HG02981 (cell line): ENCODE measurements around the gene TUT7.

Source experiments
- ATAC-seq: cut with Tn5 transposase; IDR thresholded peaks from one replicate; pipeline ENCODE4 v1.9.1; 2021; ENCODE audit warnings: mild to moderate bottlenecking, moderate library complexity; ENCODE audit not compliant: unreplicated experiment

The TUT7 gene

DNA sequence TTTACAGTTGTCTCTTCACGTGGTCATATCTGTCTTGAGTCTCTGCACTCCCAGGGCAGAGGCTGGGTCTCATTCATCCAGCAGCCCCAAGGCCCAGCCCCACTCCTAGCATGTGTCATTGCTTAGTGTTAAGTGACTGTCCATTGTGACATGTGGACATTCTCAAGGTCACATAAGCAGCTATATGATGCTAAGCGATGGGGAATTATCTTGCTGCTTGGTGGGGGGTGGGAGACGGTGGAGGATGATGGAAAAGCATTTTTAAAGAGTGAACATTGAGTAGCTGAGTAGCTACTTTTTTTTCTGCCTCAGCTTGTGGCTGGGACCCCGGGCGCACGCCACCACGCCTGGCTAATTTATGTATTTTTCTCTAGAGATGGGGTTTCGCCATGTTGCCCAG, 94.7 kb downstream of the TUT7 start, which contains the start of gene C9orf153:
Gene C9orf153, minus strand, starts transcription at position 101 of the 400 bp plus-strand sequence. CDS start 30,054 bp downstream, outside the sequence.
- no peak for ATAC-seq

DNA sequence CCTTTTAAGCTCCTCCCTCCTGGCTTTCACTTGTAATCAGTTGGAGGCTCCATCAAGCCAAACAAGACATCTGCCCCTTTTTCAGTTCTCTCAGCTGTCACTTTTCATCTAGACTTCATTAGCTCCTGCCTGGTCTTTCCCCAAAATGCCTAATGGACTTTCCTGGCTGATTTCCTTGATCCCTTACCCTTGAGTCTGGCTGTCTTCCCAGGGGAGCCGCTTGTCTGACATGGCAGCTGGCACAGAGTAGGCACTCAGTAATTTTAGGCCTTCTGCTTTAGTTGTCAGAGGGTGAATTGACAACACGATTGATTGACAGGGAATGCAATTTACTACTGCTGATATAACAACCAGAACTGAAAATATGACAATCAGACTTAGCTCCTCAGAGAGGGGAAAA, 96.8 kb downstream of the TUT7 start:
- ATAC-seq, result no peak

DNA sequence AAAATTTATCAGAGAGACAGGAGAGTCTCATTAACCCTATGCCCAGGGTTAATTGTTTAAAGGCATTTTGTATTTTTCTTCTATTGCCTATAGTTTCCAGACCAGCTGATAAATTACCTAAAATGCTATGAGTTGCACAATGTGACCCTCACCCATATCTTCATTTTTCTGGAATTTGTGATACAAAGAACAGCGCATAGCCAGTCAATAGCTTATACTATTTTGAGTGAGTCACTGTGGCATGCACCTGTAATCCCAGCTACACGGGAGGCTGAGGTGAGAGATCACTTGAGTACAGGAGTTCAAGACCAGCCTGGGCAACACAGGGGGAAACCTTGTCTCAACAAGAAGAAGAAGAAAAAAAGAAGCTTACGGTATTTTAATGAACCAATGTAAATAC, 97.6 kb downstream of the TUT7 start:
- no peak for ATAC-seq

DNA sequence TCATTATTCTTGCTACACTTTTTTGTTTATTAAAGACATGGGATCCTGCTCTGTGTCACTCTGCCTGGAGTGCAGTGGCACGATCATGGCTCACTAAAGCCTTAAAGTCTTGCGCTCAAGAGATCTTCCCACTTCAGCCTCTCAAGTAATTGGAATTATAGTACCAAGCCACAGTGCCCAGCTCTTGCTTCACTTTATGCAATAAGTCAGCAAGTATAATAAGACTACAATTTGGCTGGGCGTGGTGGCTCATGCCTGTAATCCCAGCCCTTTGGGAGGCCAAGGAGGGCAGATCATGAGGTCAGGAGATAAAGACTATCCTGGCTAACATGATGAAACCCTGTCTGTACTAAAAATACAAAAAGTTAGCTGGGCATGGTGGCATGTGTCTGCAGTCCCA, 100.6 kb downstream of the TUT7 start:
- ATAC-seq, result no peak

DNA sequence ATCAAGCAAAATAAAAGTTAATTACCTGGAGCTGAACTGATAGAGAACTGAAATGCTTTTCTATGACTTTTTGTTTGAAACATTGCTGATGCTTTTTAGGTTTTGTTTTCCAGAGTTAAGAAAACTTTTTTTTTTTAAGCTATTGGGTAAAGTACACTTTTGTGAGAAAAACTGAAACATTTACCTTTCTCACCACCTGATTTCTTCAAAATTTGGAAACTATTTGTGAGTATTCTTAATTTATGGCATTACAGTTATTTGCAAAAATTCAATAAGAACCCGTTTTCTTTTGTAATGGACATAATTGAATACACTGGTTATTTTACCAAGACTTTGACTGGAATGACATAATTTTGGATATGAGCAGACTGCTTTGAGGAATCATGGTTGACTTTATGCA, 101.3 kb downstream of the TUT7 start:
- ATAC-seq, result no peak

DNA sequence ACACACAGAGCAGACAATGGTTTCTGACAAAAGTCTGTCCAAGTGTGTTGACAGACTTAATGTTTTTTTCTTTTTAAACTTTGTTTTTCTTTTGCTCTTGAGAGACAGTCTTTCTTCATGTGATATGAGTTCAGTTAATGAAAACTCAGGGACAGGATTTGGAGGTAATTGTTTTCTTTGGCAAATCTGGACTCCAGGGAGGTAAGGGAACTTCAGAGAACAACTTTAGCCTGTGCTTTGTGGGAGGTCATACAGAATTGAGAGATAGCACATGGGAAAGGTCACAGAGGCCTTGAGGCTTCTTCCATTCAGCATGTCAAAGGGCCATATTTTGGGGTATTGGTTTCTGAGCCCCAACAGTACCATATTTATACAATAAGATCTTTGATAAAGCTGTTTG, 104.1 kb downstream of the TUT7 start:
- ATAC-seq, result no peak

DNA sequence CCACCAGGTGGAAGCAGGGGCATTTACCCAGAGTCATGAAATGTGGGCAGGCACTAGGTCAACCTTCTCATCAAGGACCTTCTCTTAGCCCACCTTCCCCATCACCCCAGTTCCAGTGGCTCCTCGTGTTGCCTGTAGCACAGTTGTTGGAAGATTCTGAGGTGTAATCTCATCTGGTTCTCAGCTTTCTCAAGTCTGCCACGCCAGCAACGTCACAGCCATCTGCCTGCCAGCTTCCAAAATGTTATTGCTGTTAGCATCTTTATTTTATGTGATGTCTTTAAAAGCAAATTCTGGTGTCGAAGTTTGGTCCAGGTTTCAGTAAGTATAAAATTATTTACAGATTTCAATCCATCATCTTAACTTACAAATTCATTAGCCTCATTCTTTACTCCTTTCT, 105.5 kb downstream of the TUT7 start:
- ATAC-seq, result no peak

DNA sequence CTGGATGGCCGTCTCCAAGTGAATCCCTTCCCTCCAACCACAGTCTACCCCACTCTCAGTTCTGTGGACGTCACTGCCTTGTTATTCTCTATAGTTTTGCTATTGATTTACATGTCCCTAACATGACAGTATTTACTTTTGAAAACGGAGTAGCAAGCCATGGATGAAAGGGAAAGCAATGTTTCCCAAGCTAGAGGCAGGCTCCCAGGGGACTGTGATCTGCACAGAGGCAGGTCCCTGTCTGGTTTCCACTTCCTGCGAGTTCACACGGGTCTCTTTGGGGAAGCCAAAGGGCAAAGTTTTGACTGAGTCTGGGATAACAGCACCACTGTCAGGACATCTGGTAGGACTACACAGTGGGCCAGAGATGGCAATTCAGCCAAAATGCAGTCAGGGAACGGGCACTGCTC, 107.5 kb downstream of the TUT7 start:
- ATAC-seq, result peak; percentile 90

DNA sequence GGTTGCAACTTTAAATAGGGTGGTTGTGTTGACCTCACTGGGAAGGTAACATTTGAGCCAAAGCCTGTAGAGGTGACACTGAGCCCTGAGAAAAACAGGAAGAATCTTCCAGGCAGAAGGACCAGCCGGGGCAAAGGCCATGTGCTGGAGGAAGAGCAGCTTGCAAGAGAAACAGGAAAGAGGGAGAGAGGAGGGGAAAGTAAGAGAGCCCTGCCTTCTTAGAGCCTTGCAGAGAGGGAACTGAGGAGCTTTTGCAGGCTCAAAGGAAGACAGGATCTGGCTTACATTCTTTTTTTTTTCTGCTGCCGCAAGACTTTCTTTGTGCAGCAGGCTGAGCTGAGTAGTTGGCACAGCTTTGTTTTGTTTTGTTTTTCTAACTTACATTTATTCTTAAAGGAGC, 112.1 kb downstream of the TUT7 start:
- no peak for ATAC-seq

DNA sequence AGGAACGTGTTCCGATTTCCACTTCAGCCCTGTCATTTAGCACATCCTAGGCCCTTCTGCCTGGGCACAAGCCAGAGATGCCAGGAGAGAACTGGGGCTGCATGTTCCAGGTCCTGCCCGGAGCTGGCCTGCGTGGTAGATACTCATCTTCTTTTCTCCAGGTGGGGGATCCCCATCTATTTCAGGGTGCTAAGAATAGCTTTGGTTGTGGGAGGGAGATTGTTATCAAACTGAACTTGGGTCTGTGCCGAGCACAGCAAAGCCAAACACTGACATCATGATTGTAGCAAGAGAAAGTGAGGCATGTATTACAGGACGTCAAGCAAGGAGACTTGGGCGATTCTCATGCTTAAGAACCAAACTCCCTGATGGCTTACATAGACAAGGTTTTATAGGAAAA, 113.0 kb downstream of the TUT7 start:
- no peak for ATAC-seq

DNA sequence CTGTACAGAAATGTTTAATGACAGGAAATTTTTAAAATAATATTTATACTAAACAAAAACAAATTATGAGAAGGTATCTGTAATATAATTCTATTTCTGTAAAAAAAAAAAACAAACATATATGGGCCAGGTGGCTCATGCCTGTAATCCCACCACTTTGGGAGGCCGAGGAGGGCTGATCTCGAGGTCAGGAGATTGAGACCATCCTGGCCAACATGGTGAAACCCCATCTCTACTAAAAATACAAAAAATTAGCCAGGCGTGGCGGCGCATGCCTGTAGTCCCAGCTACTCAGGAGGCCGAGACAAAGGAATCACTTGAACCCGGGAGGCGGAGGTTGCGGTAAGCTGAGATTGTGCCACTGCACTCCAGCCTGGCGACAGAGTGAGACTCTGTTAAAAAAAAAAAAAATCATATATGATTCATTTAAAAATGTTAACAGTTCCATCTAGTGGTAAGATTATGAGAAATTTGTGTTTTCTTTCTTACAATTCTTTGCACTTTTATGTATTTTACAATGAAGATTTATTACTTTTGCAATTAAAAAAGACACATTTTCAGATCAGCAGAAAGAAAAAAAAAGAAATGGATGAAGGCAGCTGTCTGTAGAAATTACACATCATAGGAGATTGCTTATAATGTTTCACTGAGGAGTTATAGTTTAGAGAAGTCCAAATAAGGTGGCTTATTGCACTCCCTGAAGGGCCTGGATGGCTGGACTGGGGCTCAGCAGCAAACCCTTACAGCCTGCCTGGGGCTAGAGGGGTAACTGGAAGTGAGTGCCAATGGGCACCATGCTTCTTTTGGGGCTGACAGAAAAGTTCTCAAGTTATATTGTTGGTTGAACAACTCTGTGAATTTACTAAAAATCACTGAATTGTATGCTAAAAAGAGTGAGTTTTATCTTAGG, 115.1 kb downstream of the TUT7 start:
- ATAC-seq, result no peak
